Measurements from ENCODE around the gene DGLUCY.
"Not testable (repeated sequence)": the region's sequence is repeated elsewhere in the genome, so short reads cannot be mapped to it uniquely, and the experiment has no call there.

The DGLUCY gene

DNA sequence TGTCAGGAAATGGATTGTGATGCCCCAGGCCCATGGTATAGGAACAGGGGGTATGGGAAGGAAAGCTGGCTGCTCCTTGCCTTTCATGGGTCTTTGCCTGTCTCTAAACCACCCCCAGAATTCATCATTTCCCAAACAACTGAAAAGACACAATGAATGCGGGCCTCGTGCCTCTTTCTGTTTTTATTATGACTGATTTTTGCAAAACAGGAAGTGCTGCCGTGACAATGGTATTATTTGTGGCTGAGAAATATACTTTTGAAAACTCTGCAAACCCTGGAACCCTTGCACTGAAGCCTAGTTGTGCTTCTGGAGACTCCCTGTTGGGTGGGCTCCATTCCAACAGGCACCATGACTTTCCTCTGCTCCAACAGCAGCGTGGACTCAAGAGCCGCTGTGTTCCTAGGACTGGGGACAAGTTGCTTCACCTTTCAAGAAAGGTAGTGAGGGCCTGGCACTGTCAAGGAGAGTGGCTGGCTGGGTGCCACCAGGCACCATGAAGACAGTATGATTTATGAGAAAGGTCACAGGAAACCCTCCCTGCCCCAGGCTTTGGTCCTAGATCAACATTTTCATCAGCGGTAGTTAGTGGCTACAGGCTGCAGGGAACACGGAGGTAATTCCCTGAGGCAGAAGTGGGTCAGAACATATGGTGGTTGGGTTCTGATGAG, 4.8 kb upstream of the DGLUCY start:
- DNase-seq (ENCODE audit: insufficient read length, low spot score) (no peak), FAIRE-seq (no peak)

DNA sequence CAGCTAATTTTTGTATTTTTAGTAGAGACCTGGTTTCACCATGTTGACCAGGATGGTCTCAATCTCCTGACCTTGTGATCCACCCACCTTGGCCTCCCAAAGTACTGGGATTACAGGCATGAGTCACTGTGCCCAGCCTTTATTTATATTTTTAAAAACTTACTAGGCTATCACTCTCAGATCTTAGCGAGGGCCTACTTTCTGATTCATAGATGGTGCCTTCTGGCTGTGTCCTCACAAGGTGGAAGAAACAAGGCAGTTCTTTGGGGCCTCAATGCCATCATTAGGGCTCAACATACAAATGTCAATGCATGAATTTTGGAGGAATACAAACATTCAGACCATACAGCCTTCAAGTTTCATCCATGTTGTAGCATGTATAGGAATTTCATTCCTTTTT, 2.4 kb upstream of the DGLUCY start:
- FAIRE-seq (no peak), DNase-seq (ENCODE audit: insufficient read length, low spot score) (no peak)

DNA sequence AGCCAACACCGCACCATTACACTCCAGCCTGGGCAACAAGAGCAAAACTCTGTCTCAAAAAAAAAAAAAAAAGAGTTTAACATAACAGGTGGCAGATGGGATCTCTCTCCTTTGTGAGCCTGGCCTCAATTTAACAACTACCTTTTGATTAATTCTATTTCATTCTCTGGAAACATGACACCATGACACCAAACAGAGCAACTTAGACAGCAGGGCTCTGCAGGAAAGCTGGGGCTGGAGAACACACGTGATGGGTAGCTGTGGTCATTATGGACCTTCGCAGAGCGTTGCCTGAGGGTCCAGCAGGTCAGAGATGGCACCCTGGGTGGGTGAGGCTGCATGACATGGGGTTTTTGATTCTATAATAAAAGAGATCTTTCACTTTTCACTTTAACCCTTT, 1.7 kb upstream of the DGLUCY start:
- DNase-seq (ENCODE audit: insufficient read length, low spot score), result no peak
- no peak for FAIRE-seq

DNA sequence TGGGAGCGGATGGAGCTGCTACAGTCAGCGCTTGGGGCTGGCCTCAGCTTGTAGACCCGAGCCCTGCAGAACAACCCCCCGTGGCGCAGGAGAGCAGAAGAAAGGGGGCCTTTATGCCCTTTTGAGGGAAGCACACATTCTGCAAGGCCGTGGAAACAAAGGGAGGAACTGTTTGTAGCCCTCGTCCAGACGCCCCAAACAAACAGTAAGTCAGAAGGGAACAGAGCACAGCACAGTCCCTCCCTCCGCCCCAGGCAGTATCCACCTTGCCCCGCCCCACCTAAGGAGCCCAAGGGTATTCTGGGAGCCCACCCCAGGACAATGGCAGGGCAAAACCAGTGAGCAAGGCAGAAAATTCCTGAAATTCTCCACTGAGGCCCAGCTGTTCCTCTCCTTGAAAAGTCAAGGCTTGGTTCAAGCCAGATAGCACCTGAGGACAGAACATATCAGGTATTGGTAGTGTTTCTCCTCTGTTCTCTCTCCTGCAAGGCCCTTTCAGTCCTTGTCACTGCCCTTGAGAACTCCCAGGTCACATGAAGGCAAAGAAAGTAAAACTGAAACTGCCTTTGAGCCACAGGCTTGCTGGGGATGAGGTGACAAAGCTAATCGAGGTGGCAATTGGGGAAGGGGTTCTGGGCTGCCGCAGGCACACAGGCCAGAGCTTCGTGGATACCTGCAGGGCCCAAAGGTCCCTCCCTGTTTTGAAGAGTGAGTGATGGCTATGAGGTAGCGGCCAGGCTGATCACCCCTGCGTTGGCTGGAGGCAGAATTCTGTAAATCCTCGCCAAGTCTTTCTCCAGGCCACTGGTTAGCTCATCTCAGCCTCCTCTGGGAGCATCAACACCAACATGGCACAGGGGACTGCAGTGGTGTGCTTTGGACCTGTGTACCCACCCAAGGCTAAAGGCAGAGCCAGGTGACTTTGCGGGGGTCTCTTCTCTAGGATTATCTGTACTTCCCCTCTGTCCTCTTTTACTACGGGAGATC, 499 bp downstream of the DGLUCY start:
- DNase-seq (ENCODE audit: insufficient read length, low spot score) (peak; percentile 73), FAIRE-seq (peak; percentile 93)

DNA sequence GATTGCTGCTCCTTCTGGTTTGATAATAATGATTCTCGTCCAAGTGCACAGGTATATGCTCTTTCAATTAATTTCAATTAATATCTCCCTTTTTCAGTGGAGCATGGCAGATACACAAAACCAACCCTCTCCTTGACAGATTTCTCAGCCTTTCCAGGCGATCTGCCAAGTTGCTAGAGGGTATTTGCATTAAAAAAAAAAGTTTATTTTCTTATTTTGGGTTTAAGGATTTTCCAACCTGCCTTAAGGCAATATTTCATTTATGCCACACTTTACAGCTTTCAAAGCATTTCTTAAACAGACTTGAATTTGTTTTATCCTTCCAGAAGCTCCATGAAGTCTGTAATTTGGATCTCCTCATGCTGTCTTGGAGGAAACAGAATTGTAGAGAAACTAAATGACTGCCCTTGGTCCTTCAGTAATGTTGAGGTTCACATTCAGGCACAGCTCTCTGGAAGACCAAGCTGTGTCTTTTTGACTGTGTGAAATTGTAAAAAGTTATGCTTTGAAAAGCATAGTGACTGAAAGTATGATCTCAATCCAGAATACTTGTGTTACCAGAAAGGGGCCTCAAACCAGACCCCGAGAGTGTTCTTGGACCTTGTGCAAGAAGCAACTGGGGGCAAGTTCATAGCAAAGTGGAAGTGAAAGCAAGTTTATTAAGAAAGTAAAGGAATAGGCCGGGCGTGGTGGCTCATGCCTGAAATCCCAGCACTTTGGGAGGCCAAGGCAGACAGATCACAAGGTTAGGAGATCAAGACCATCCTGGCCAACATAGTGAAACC, 2.3 kb downstream of the DGLUCY start:
- no peak for FAIRE-seq
- DNase-seq (ENCODE audit: insufficient read length, low spot score), result no peak

DNA sequence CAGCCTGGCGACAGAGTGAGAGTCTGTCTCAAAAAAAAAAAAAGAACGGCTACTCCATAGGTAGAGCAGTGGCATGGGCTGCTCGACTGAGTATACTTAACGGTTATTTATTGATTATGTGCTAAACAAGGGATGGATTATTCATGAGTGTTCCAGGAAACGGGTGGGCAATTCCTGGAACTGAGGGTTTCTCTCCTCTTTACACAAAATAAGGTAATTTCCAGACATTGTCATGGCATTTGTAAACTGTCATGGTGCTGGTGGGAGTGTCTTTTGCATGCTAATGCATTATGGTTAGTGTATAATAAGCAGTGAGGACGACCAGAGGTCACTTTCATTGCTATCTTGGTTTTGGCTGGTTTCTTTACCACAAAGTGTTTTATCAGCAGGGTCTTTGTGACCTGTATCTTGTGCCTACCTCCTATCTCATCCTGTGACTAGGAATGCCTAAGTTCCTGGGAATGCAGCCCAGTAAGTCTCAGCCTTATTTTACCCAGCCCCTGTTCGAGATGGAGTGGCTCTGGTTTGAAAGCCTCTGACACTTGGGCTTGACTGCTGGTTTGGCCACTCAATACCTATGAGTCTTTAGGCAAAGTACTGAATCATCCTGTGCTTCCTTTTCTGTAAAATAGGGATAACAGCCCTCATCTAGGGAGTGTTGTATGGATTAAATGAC, 3.2 kb downstream of the DGLUCY start:
- DNase-seq (ENCODE audit: insufficient read length, low spot score) (no peak), FAIRE-seq (no peak)

DNA sequence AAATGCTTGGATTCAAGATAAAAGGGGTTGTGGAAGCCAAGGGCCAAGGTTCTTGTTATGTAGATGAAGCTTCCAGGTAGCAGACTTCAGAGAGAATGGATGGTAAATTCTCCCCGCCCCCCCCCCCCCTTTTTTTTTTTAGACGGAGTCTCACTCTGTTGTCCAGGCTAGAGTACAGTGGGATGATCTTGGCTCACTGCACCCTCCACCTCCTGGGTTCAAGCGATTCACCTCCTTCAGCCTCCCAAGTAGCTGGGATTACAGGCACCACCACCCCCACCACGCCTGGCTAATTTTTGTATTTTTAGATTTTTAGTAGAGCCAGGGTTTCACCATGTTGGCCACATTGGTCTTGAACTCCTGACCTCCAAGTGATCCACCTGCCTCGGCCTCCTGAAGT, 4.1 kb downstream of the DGLUCY start:
- DNase-seq (ENCODE audit: insufficient read length, low spot score) (no peak), FAIRE-seq (no peak)

DNA sequence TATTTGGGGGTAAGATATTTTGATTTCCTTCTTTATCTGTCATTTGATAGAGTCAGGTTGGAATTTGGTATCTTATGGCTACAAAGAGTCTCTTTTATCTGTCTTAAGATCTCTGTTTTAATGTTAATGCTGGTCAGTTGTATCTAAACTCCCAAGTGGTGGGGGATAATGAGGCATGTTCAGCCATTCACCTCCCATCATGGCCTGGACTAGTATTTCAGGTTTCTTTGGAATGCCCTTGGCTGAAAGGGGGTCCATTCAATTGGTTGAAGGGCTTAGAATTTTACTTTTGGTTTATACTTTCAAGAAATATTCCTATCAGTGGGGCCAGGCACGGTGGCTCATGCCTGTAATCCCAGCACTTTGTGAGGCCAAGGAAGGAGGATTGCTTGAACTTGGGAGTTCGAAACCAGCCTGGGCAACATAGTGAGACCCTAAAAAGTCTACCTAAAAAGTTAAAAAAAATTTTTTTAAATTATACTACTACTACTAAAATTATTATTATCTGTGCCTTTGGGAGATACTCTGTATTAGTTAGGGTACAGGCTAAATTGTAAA, 4.7 kb downstream of the DGLUCY start:
- DNase-seq (ENCODE audit: insufficient read length, low spot score) (no peak), FAIRE-seq (no peak)

DNA sequence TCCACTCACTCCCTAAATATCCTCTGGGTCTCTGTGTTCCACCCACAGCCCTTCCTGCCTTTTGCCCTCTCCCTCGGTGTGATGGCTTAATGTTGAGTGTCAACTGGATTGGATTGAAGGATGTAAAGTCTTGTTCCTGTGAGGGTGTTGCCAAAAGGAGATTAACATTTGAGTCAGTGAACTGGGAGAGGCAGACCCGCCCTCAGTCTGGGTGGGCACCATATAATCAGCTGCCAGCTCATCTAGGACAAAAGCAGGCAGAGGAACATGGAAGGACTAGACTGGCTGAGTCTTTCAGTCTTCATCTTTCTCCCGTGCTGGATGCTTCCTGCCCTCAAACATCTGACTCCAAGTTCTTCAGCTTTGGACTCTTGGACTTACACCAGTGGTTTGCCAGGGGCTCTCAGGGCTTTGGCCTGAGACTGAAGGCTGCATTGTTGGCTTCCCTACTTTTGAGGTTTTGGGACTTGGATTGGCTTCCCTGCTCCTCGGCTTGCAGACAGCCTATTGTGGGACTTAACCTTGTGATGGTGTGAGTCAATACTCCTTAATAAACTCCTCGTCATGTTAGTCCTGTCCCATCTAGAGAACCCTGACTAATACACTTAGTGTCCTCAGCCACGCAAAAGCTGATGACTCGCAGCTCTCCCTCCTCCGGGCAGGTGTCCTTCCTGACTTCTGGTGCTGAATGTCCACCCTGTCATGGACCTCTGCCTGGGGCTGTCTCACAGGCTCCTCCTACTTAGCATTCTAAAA, 5.9 kb downstream of the DGLUCY start:
- DNase-seq (ENCODE audit: insufficient read length, low spot score), result no peak
- FAIRE-seq, result no peak

DNA sequence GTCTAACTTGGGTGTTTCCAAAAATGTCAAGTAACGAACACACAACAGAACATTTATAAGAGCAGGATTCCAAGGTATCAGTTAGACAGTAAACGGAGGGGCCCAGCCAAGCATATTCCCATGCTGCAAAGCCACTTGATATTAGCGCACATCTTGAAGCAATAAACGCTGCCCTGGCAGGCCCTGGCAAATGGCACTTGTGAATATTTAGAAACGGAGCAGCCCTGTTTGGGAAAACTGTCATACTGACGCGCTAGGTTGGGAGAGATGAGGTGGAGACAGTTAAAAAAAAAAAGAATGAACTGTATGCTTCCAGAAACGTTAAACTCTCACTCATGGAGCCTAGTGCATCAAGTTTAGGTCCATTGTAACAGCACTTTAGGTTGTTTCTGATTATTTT, 9.3 kb downstream of the DGLUCY start:
- FAIRE-seq (no peak), DNase-seq (ENCODE audit: insufficient read length, low spot score) (no peak)

DNA sequence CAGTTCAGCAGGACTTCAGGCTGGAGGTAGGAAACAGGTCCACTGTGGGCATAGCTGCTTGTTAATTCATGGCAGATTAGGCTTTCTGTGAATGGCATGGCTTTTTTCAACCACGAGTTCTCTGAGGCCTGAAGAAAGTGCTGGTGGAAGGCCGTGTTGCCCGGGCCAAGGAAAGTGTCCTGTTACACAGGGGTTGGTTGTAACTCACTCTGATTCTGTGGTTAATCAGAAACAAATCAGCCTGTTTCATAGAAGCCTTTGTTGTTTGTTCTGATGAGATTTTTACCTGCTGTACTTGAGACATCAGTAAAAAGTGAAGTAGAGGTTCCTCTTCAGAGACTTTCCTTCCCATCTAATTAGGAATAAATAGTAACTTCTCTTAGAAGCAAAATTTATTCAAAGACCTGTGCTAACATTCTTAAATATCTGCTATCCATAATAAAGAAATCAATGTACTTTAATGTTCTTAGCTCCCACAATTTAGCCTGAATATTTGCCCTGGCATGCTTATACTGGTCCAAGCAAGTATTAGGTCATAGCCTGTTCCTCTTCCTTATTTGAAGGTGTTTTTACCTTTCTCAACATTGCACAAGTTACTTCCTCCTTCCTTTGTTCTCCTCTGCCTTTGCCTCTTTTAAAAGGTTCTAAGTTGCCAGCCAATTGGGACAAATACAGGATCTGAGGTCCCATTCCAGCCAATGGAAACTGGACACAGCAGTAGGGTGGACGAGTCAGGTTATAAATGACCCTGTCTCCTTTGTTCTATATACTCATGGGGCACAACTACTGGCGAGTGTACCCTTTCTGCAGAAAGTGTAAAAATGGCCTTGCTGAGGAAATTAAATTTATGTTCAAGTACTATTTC, 10.8 kb downstream of the DGLUCY start:
- not testable (repeated sequence) for DNase-seq (ENCODE audit: insufficient read length, low spot score); FAIRE-seq

DNA sequence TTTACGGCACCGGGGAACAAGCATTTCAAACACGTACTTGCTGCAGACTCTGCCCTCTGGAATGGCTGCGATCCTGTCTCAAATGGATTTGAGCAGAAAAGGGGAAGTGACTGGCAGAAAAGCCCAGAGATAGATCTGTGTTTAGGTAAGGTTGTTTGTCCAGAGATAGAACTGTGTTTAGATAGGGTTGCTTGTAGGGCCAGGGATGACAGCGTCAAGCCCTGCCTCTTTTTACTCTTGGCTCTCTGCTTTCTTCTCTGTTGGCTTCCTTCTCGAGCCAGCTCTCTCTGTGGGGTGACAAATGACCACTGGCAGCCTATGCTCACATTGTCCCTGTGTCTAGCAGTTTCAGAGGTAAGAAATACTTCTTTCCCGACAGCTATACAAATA, 11.4 kb downstream of the DGLUCY start:
- FAIRE-seq, result no peak
- no peak for DNase-seq (ENCODE audit: insufficient read length, low spot score)

DNA sequence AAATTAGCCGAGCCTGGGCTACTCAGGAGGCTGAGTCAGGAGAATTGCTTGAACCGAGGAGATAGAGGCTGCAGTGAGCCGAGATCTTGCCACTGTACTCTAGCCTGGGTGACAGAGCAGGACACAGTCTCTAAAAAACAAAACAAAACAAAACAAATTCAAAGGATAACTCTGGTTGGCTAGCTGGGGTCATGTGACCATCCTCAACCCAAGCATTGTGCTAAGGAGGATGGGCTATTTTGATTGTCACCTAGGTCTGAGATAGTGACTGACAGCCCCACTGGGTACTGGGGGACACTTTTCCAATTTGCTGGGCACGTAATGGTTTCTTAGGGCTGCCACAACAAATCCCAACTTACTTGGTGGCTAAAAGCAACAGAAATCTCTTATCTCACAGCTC, 11.9 kb downstream of the DGLUCY start:
- DNase-seq (ENCODE audit: insufficient read length, low spot score), result no peak
- no peak for FAIRE-seq

DNA sequence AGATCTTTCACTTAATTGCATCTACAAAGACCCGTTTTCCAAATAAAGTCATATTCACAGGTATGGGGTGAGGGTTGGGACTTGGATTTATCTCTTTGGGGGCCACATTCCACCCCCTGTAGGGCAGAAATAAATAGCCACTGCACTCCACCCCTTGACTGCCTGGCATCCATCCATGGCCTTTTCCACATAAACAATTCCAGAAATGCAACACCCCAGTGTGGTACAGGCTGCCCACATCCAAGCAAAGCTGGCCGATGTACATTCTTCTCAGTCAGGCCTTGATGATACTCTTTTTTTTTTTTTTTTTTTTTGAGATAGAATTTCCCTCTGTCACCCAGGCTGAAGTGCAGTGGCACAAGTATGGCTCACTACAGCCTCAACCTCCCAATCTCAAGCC, 12.9 kb downstream of the DGLUCY start:
- DNase-seq (ENCODE audit: insufficient read length, low spot score), result no peak
- FAIRE-seq, result no peak

DNA sequence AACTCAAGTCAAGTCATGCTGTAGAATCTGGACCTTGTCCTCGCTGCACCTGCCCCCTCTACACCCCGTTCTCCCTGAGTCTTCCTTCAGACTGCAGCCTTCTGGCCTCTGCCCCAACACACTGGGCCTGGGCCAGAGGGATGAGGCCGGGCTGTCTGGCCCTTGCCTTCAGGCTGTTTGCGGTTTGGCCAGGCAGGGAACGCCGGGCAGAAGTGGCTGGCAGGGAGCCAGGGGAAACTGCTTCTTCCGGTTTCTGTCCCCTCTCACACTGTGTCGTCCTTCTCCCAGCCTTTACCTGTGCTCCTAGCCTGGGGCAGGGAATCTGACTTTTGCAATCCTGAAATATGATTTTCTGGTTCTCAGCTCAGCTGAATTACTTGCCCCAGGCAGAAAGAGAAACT, 13.5 kb downstream of the DGLUCY start:
- FAIRE-seq, result no peak
- no peak for DNase-seq (ENCODE audit: insufficient read length, low spot score)

DNA sequence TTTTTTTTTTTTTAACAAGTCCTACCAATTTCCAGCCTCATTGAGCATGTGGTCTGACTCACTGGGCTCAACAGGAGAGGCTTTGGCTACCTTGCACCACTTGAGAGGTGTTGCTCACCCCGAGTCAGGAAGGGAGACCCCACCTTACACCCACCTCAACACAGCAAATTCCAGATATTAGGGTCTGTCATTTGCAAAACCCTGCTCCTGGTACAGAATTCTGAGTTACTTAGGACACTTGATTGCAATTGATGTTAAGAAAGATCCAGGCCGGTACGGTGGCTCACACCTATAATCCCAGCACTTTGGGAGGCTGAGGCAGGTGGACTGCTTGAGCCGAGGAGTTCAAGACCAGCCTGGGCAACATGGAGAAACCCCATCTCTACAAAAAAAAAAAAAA, 14.1 kb downstream of the DGLUCY start:
- DNase-seq (ENCODE audit: insufficient read length, low spot score), result no peak
- FAIRE-seq, result no peak

DNA sequence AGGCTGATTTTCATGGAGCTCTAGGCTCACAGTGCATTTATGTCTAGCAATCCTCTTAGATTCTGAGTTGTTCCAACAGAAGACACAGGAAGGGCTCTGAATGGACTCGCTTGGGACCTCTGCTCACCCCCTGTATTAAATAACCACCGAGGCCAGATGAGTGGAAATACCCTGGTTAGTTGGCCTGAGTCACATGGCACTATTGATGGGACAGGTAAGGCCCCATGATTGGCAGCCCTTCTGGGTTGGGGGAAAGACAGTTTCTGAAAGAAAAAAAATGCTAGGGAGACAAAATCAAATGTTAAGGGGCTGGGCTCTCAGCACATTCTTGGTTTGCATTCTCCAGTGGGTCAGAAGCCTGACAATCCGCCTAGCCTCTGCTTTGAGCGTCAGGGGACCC, 14.8 kb downstream of the DGLUCY start:
- DNase-seq (ENCODE audit: insufficient read length, low spot score) (no peak), FAIRE-seq (no peak)

DNA sequence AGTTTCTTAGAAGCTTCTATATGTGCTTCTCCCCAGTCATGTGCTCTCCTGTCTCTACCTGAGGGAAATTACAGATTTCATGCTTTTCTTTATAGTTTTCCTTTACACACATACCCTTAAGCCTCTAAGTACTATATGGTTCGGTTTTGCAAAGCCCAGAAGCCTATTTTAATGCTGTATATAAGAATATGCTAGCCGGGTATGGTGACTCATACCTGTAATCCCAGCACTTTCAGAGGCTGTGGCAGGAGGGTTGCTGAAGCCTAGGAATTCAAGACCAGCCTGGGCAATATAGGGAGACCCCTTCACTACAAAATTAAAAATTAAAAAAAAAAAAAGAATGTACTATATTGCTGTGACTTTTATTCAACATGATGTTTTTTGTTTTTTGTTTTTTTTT, 15.4 kb downstream of the DGLUCY start:
- DNase-seq (ENCODE audit: insufficient read length, low spot score) (no peak), FAIRE-seq (no peak)

DNA sequence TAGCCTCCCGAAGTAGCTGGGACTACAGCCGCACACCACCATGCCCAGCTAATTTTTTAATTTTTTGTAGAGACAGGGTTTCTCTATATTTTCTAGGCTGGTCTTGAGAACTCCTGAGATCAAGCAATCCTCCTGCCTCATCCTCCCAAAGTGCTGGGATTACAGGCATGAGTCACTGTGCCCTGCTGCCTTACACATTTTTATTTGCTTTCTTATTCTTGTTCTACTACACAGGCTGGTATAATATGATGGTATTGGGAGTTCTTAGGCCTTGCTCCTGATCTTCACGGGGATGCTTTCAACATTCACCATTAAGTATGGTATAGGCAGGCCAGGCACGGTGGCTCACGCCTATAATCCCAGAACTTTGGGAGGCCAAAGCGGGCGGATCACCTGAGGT, 21.2 kb downstream of the DGLUCY start:
- FAIRE-seq (no peak), DNase-seq (ENCODE audit: insufficient read length, low spot score) (no peak)
